SIG-M5 treated with dmso at 0.1 percent for 504 hours (cell line): Measurements from ENCODE around the gene ANXA6.
A peak's percentile ranks its signal among the peaks of the same experiment; 100 is the strongest.

ENCODE experiments used
- DNase-seq: peaks from one replicate; lab custom pipeline; 2025; ENCODE audit not compliant: unreplicated experiment; lab: John Stamatoyannopoulos, UW

ANXA6 gene

GRCh38 chr5:151068433-151069197, 89.0 kb downstream of the ANXA6 start:
- DNase-seq: no peak

GRCh38 chr5:151067632-151068432, 89.7 kb downstream of the ANXA6 start:
- no peak for DNase-seq

- no peak for DNase-seq
These were observed 90.7 kb downstream of the ANXA6 start for GRCh38 chr5:151066920-151067319.

GRCh38 chr5:151065609-151066008, 92.0 kb downstream of the ANXA6 start:
- DNase-seq: no peak

GRCh38 chr5:151064916-151065499, 92.6 kb downstream of the ANXA6 start:
- DNase-seq: no peak

- peak; percentile 40 for DNase-seq
These were observed 94.2 kb downstream of the ANXA6 start for GRCh38 chr5:151063142-151063989.

GRCh38 chr5:151062405-151063141, 95.0 kb downstream of the ANXA6 start:
- no peak for DNase-seq

GRCh38 chr5:151060742-151061141, 96.8 kb downstream of the ANXA6 start:
- no peak for DNase-seq

- no peak for DNase-seq
These were observed 98.6 kb downstream of the ANXA6 start for GRCh38 chr5:151058891-151059489.

- DNase-seq: no peak
These were observed 99.3 kb downstream of the ANXA6 start for GRCh38 chr5:151058301-151058700.

GRCh38 chr5:151056379-151057325, 100.9 kb downstream of the ANXA6 start:
- no peak for DNase-seq

- DNase-seq: no peak
These were observed 102.2 kb downstream of the ANXA6 start for GRCh38 chr5:151055336-151055735.

GRCh38 chr5:151054709-151055108, 102.9 kb downstream of the ANXA6 start:
- no peak for DNase-seq

GRCh38 chr5:151053796-151054462, 103.7 kb downstream of the ANXA6 start:
- DNase-seq: no peak

- no peak for DNase-seq
These were observed 104.7 kb downstream of the ANXA6 start for GRCh38 chr5:151052836-151053235.

- DNase-seq: no peak
These were observed 105.5 kb downstream of the ANXA6 start for GRCh38 chr5:151051931-151052608.

GRCh38 chr5:151051066-151051930, 106.3 kb downstream of the ANXA6 start:
- peak; percentile 78 for DNase-seq
